OCI-LY1 (cell line): Measurements from ENCODE around the gene CDHR3.

Source experiments
- CTCF ChIP-seq: fragments of 200-600 bp; sonication (generic), shearing (Covaris generic); IDR thresholded peaks from 2 replicates; pipeline ENCODE4 v1.5.1; 2017; ENCODE audit warnings: mild to moderate bottlenecking, antibody characterized with exemption, low read length, moderate library complexity, mixed read lengths
- EZH2 ChIP-seq: fragments of 200-600 bp; sonication (generic), shearing (Covaris generic); IDR thresholded peaks from 2 replicates; pipeline ENCODE4 v1.8.0; 2017; ENCODE audit warnings: borderline replicate concordance, mixed run types, mild to moderate bottlenecking, antibody characterized with exemption, low read length, moderate library complexity, mixed read lengths

DNA sequence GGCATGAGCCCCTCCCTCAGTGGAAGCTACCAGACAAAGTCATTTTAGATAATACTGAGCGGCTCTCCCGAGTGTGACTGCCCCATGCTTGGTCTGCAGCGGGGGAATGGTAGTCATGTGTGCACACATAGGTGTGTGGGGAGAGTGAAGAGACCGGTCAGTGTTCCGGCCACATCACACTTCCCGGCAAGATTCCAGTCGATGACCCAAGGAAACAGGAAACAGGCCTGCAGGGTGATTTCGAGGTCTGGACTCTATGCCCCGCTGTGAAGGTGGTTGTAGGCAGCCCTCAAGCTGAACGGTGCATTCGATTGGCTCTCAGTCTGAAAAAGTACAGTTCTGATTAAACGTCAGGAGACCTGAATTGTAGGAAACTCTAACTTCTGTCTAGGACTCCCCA lies 75.9 kb downstream of the CDHR3 start:
- TF ChIP-seq CTCF (no peak), EZH2 (no peak)
